ENCODE results near the gene CTNNA2. TPM values are rescaled to one million over a fixed set of nuclear protein-coding genes. Genes with fewer than 3 reads are reported as not detected.

The CTNNA2 gene
- polyA plus RNA-seq, 1 of the 3 experiments (the other 2 are of a cell fraction), result 0.30 TPM

- Histone ChIP-seq H3K4me2 (no peak overlapping the region), H3K9me3 (no peaks in the 10 kb centered on the region), H3K4me1 (ENCODE audit: control insufficient read depth in 1 of 2, insufficient read depth in 2 of 2, low read depth in 1 of 2, low read length in 1 of 2) (peaks cover 0 to 9% of the 10 kb centered on the region in 2 experiments; a peak in 2 of 4 replicates), H3K36me3 (replicated peaks in 1 of 2; ENCODE audit: control insufficient read depth in 1 of 2, insufficient read depth in 2 of 2, low read length in 1 of 2) (no peaks in the 10 kb centered on the region), H2AFZ (ENCODE audit: low read depth) (no peak overlapping the region), H3K27ac (ENCODE audit: low read depth in 2 of 2, low read length in 1 of 2) (no peak overlapping the region), H3K9me2 (no peaks in the 10 kb centered on the region), H3K4me3 (ENCODE audit: low read depth in 2 of 2, low read length in 1 of 2) (no peak overlapping the region), H3K79me2 (ENCODE audit: insufficient read depth) (no peaks in the 10 kb centered on the region), H4K20me1 (ENCODE audit: insufficient read depth) (no peaks in the 10 kb centered on the region), H3F3A (replicated peaks; ENCODE audit: insufficient read depth) (no peaks in the 10 kb centered on the region), H3K27me3 (ENCODE audit: insufficient read depth) (no peaks in the 10 kb centered on the region), H3K9ac (no peak overlapping the region)
- 45% methylated on average over 2 of the region's 2 CpGs for WGBS (ENCODE audit: low lambda C conversion rate)
- POLR2A ChIA-PET, result no interaction called here
- TF ChIP-seq GATA2 (CRISPR knock-in tag; IDR thresholded peaks at IDR 0.05) (peak; percentile 78), FOXM1 (IDR thresholded peaks at IDR 0.05; ENCODE audit: low read depth) (no peak)
- DNase-seq, result peak; percentile 8
- CTCF ChIA-PET, result interaction anchor here (1.3 kb wide), 1 partner anchor 188 kb away, joined by 3 read pairs; no protein-coding TSS in a partner anchor
Observed at GRCh38 chr2:80476535-80477117, 963.8 kb downstream of the CTNNA2 start.

GRCh38 chr2:80482276-80482675 is 969.4 kb downstream of the CTNNA2 start:
- TF ChIP-seq USF1 (IDR thresholded peaks at IDR 0.05; ENCODE audit: borderline replicate concordance, low read depth) (no peak), TCF12 (IDR thresholded peaks at IDR 0.05) (no peak)
- H3K9ac ChIP-seq, result no peak overlapping the region
- WGBS (ENCODE audit: low lambda C conversion rate), result 58% methylated on average over 3 of the region's 3 CpGs
- no peak overlapping the region; a peak in 1 of 4 replicates for H3K27ac ChIP-seq (ENCODE audit: low read depth in 2 of 2, low read length in 1 of 2)
- no peak overlapping the region for H3K4me2 ChIP-seq
- no peak overlapping the region for H2AFZ ChIP-seq (ENCODE audit: low read depth)
- no peaks in the 10 kb centered on the region for H3K79me2 ChIP-seq (ENCODE audit: insufficient read depth)
- H3K9me2 ChIP-seq, result no peaks in the 10 kb centered on the region
- no peaks in the 10 kb centered on the region for H3K9me3 ChIP-seq
- H3K27me3 ChIP-seq (ENCODE audit: insufficient read depth), result no peaks in the 10 kb centered on the region
- no peak overlapping the region for H3K4me3 ChIP-seq (ENCODE audit: low read depth in 2 of 2, low read length in 1 of 2)
- no peaks in the 10 kb centered on the region for H3K36me3 ChIP-seq (replicated peaks in 1 of 2; ENCODE audit: control insufficient read depth in 1 of 2, insufficient read depth in 2 of 2, low read length in 1 of 2)
- peaks cover 0 to 5% of the 10 kb centered on the region in 2 experiments; a peak in 2 of 4 replicates for H3K4me1 ChIP-seq (ENCODE audit: control insufficient read depth in 1 of 2, insufficient read depth in 2 of 2, low read depth in 1 of 2, low read length in 1 of 2)
- H4K20me1 ChIP-seq (ENCODE audit: insufficient read depth), result no peaks in the 10 kb centered on the region
- no peaks in the 10 kb centered on the region for H3F3A ChIP-seq (replicated peaks; ENCODE audit: insufficient read depth)
- ChIA-PET CTCF (interaction anchor here (2.3 kb wide), 1 partner anchor 156 kb away, joined by 6 read pairs; no protein-coding TSS in a partner anchor), POLR2A (no interaction called here)
- no peak for DNase-seq

GRCh38 chr2:80489717-80490116 is 976.9 kb downstream of the CTNNA2 start:
- H2AFZ ChIP-seq (ENCODE audit: low read depth), result peak overlapping the region; percentile 25; the same call in 1 of the 2 replicates
- CTCF ChIA-PET, result interaction anchor here (1.0 kb wide), 1 partner anchor 9 kb away, joined by 3 read pairs; no protein-coding TSS in a partner anchor
- 5% methylated on average over 3 of the region's 3 CpGs for WGBS (ENCODE audit: low lambda C conversion rate)
- no peak for TF ChIP-seq GATA2 (CRISPR knock-in tag; IDR thresholded peaks at IDR 0.05)
- TF ChIP-seq SIN3A (IDR thresholded peaks at IDR 0.05; ENCODE audit: borderline replicate concordance, low read depth, low read length), result no peak
- peak; percentile 49; the same call in 1 of the 2 replicates for TF ChIP-seq FOXM1 (IDR thresholded peaks at IDR 0.05; ENCODE audit: low read depth)
- TF ChIP-seq MAX (IDR thresholded peaks at IDR 0.05; ENCODE audit: low read depth), result peak; percentile 37; the same call in 1 of the 2 replicates
- TF ChIP-seq NFIC (IDR thresholded peaks at IDR 0.05; ENCODE audit: borderline replicate concordance), result peak; percentile 60; the same call in 1 of the 2 replicates
- no peak for TF ChIP-seq EZH2phosphoT487 (IDR thresholded peaks at IDR 0.05; ENCODE audit: borderline replicate concordance, low read depth)
- peak; percentile 64; the same call in 1 of the 2 replicates for TF ChIP-seq POLR2AphosphoS5 (IDR thresholded peaks at IDR 0.05; ENCODE audit: low read depth, low read length)
- no peak for TF ChIP-seq CTCF (IDR thresholded peaks at IDR 0.05)
- TF ChIP-seq MEF2A (IDR thresholded peaks at IDR 0.05; ENCODE audit: borderline replicate concordance, low read depth), result peak; percentile 67; the same call in 1 of the 2 replicates
- peak; percentile 34; the same call in 1 of the 2 replicates for TF ChIP-seq TAF1 (IDR thresholded peaks at IDR 0.05; ENCODE audit: borderline replicate concordance, low read depth, low read length)
- TF ChIP-seq RXRA (IDR thresholded peaks at IDR 0.05; ENCODE audit: borderline replicate concordance, low read depth), result peak; percentile 81
- peak; percentile 55 to 96; a peak in 3 of 4 replicates for TF ChIP-seq EP300 (IDR thresholded peaks at IDR 0.05; ENCODE audit: borderline replicate concordance in 1 of 2, low read depth in 1 of 2, low read length in 1 of 2)
- TF ChIP-seq PBX3 (IDR thresholded peaks at IDR 0.05), result peak; percentile 96
- peak; percentile 96 for TF ChIP-seq TCF12 (IDR thresholded peaks at IDR 0.05)
- 0 out of 2 replicates have a peak, but pooled peaks have one; percentile 36 for TF ChIP-seq TEAD4 (IDR thresholded peaks at IDR 0.05; ENCODE audit: borderline replicate concordance, insufficient read depth)
- peak; percentile 16; the same call in 1 of the 2 replicates for TF ChIP-seq ELF1 (IDR thresholded peaks at IDR 0.05)

More at GRCh38 chr2:80489717-80490116, 976.9 kb downstream of the CTNNA2 start:
- Histone ChIP-seq H3K27ac (ENCODE audit: low read depth in 2 of 2, low read length in 1 of 2) (peak overlapping the region; percentile 79 to 90; a peak in 3 of 4 replicates), H3K9me2 (no peaks in the 10 kb centered on the region), H3K4me1 (ENCODE audit: control insufficient read depth in 1 of 2, insufficient read depth in 2 of 2, low read depth in 1 of 2, low read length in 1 of 2) (peaks cover 3 to 23% of the 10 kb centered on the region in 2 experiments; a peak in 3 of 4 replicates), H3F3A (replicated peaks; ENCODE audit: insufficient read depth) (peaks cover 8% of the 10 kb centered on the region), H3K27me3 (ENCODE audit: insufficient read depth) (no peaks in the 10 kb centered on the region), H3K4me2 (peak overlapping the region; percentile 34; the same call in 1 of the 2 replicates), H3K79me2 (ENCODE audit: insufficient read depth) (no peaks in the 10 kb centered on the region), H4K20me1 (ENCODE audit: insufficient read depth) (no peaks in the 10 kb centered on the region), H3K4me3 (ENCODE audit: low read depth in 2 of 2, low read length in 1 of 2) (peak overlapping the region in 1 of 2 experiments; percentile 16; a peak in 1 of 4 replicates), H3K9me3 (no peaks in the 10 kb centered on the region), H3K36me3 (replicated peaks in 1 of 2; ENCODE audit: control insufficient read depth in 1 of 2, insufficient read depth in 2 of 2, low read length in 1 of 2) (no peaks in the 10 kb centered on the region), H3K9ac (peak overlapping the region; percentile 22; the same call in 1 of the 2 replicates)
- no peak for DNase-seq
- POLR2A ChIA-PET, result no interaction called here

Data from SK-N-SH (cell line).